Retinal pigment epithelial cell (primary cell): ENCODE results near the gene TSHZ3.

Source experiments
- DNase-seq: peaks from one replicate; pipeline ENCODE4 v3.0.0-alpha.2; 2010; ENCODE audit warnings: low read depth
- H3K4me3 ChIP-seq: 2 replicates; pipeline ENCODE4 v1.5.1; 2011; ENCODE audit warnings: mild to moderate bottlenecking, low read length, control low read depth, moderate library complexity
- TF ChIP-seq, protein P1 (sequence below): conservative IDR thresholded peaks from 2 replicates; pipeline ENCODE4 v1.5.1; 2011; ENCODE audit warnings: low read depth, low read length, control low read depth, inconsistent platforms

The TSHZ3 gene

DNA sequence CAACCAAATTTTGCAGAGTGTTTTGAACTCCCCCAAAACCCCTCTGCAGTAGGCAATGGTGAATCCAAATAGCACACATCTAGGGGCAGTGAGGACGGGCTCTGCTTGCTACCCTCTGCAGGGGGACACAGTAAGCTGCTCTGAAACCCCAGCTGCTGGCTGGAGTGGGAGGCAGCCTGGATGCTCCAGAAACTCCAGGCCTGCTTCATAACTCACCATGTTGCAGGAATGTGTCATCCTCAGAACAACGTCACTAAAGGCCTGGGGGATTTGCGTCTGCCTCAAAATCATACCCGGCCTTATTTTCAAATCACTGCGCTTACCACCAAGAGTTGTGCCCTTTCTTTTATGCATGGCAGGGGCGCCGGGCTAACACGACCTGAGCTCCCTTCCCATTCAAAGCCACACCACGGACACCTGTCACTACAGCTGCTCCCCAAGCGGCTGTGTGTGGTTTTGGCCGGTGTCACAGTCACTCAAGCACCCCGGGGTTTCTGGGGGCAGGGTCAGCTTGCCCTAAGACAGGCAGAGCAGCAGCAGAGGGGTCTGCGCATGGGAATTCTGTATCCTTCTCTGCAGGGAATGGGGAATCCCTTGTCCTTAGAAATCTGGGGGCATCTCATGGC, 93.9 kb downstream of the TSHZ3 start:
- TF ChIP-seq, protein P1, sequence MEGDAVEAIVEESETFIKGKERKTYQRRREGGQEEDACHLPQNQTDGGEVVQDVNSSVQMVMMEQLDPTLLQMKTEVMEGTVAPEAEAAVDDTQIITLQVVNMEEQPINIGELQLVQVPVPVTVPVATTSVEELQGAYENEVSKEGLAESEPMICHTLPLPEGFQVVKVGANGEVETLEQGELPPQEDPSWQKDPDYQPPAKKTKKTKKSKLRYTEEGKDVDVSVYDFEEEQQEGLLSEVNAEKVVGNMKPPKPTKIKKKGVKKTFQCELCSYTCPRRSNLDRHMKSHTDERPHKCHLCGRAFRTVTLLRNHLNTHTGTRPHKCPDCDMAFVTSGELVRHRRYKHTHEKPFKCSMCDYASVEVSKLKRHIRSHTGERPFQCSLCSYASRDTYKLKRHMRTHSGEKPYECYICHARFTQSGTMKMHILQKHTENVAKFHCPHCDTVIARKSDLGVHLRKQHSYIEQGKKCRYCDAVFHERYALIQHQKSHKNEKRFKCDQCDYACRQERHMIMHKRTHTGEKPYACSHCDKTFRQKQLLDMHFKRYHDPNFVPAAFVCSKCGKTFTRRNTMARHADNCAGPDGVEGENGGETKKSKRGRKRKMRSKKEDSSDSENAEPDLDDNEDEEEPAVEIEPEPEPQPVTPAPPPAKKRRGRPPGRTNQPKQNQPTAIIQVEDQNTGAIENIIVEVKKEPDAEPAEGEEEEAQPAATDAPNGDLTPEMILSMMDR: no peak
- no peak overlapping the region for H3K4me3 ChIP-seq
- DNase-seq: no peak

DNA sequence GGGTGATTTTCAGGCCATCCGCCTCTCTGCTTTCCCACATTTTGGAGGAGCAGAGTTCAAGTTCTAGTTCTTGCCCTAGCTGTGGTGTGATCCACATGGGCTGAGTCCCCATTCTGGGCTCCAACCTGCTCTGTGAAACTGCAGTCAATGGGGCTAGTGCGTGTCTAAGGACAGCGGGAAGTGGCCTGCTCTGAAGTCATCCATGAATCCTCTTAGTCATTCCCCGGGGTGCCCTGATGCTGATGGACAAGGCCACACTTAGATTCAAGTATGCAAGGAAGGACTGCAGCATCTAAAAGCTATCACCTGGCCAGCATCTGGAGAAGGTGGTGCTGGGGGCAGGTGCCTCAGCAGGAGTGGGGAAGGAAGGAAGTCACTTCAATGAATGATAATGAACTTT, 94.6 kb downstream of the TSHZ3 start:
- TF ChIP-seq, protein P1: no peak
- DNase-seq: no peak
- H3K4me3 ChIP-seq: no peak overlapping the region

DNA sequence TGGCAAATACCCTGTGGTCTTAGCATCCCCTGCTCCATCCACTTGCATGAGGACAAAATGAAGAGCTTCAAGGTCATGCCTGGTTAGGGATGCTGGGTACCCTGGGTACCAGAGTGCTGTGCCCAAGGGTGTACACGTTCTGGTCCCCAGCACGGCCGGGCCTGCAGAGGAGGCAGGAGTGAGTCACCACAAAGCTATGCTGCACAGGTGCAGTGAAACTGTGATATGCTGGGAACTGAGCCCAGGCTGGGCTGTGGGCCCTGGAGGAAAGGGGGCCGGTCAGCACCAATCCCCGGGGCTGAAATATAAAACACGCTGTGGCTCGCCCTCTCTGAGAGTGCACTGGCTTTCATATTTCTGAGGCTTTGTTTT, 95.1 kb downstream of the TSHZ3 start:
- DNase-seq: no peak
- H3K4me3 ChIP-seq: no peak overlapping the region
- TF ChIP-seq, protein P1: no peak

GRCh38 chr19:31253526-31254179, 95.6 kb downstream of the TSHZ3 start:
- TF ChIP-seq, protein P1: no peak
- no peak for DNase-seq
- H3K4me3 ChIP-seq: no peak overlapping the region

DNA sequence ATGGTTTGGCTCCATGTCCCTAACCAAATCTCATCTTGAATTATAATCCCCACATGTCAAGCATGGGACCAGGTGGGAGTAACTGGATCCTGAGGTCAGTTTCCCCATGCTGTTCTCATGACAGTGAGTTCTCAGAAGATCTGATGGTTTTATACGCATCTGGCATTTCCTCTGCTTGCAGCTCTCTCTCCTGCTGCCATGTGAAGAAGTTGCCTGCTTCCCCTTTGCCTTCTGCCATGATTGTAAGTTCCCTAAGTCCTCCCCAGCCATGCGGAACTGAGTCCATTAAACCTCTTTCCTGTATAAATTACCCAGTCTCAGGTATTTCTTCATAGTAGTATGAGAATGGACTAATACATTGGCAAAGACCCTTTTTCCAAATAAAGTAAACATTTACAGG, 96.8 kb downstream of the TSHZ3 start:
- no peak overlapping the region for H3K4me3 ChIP-seq
- TF ChIP-seq, protein P1: no peak
- no peak for DNase-seq

GRCh38 chr19:31249217-31249616, 100.0 kb downstream of the TSHZ3 start:
- no peak for DNase-seq
- TF ChIP-seq, protein P1: no peak

GRCh38 chr19:31235806-31236205, 113.4 kb downstream of the TSHZ3 start:
- TF ChIP-seq, protein P1: no peak
- no peak for DNase-seq
- H3K4me3 ChIP-seq: no peak overlapping the region

More at GRCh38 chr19:31249217-31249616, 100.0 kb downstream of the TSHZ3 start:
- H3K4me3 ChIP-seq: no peak overlapping the region
